RWPE1 (cell line): ENCODE results near the gene SAE1.

Experiments
- CTCF ChIA-PET: fragments of 350-600 bp; sonication (Branson Sonifier 250); formaldehyde crosslinking; extraction: SDS; loops from one replicate; lab custom pipeline; 2021; lab: Yijun Ruan, JAX
- POLR2A ChIA-PET: fragments of 400-600 bp; formaldehyde crosslinking; extraction: SDS; loops from one replicate; lab custom pipeline; 2020; ENCODE audit warnings: antibody characterized with exemption; ENCODE audit not compliant: low non-redundant PET; lab: Yijun Ruan, JAX
- DNase-seq: peaks from one replicate; pipeline ENCODE4 v3.0.0; 2012; ENCODE audit warnings: low spot score
- H3K27ac ChIP-seq: fragments of 450-650 bp; 2 replicates; pipeline ENCODE4 v1.5.1; 2017
- TF ChIP-seq, protein P1 (sequence below): fragments of 450-650 bp; conservative IDR thresholded peaks from 2 replicates; pipeline ENCODE4 v1.5.1; 2017; ENCODE audit warnings: low read depth, mild to moderate bottlenecking

SAE1 gene

DNA sequence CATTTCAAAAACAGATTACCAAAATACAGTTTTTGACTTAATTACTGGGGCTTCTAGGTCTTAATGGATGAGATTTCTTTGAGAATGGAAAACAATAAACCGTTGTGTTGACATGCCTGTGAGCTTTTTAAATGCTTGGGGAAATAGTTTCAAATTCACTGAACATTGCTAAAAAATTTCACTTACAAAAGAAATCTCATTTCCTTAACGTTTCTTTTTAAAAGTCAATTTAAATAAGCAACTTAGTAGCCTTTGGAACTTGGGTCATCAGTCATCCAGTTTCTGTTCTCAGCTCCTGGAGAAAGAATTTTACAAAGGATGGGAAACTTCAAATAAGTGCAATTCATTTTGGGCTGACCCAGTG lies 21.5 kb upstream of the SAE1 start:
- TF ChIP-seq, protein P1, sequence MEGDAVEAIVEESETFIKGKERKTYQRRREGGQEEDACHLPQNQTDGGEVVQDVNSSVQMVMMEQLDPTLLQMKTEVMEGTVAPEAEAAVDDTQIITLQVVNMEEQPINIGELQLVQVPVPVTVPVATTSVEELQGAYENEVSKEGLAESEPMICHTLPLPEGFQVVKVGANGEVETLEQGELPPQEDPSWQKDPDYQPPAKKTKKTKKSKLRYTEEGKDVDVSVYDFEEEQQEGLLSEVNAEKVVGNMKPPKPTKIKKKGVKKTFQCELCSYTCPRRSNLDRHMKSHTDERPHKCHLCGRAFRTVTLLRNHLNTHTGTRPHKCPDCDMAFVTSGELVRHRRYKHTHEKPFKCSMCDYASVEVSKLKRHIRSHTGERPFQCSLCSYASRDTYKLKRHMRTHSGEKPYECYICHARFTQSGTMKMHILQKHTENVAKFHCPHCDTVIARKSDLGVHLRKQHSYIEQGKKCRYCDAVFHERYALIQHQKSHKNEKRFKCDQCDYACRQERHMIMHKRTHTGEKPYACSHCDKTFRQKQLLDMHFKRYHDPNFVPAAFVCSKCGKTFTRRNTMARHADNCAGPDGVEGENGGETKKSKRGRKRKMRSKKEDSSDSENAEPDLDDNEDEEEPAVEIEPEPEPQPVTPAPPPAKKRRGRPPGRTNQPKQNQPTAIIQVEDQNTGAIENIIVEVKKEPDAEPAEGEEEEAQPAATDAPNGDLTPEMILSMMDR: no peak
- H3K27ac ChIP-seq: no peak overlapping the region
- CTCF ChIA-PET: interaction anchor here (0.7 kb wide), 1 partner anchor 12 kb away, joined by 3 read pairs; no protein-coding TSS in a partner anchor
- POLR2A ChIA-PET: interaction anchor here (2.7 kb wide), 1 partner anchor 13 kb away, joined by 19 read pairs; no protein-coding TSS in a partner anchor
- DNase-seq: no peak

- TF ChIP-seq, protein P1: no peak
- ChIA-PET CTCF (interaction anchor here (0.7 kb wide), 2 partner anchors 13 to 96 kb away, joined by 3 read pairs; no protein-coding TSS in a partner anchor), POLR2A (interaction anchor here (2.7 kb wide), 1 partner anchor 13 kb away, joined by 19 read pairs; no protein-coding TSS in a partner anchor)
- no peak for DNase-seq
- peak overlapping the region; percentile 65 for H3K27ac ChIP-seq
Measured at GRCh38 chr19:47109541-47110375, 20.9 kb upstream of the SAE1 start.

- TF ChIP-seq, protein P1: no peak
Measured at GRCh38 chr19:47110521-47111005, 20.1 kb upstream of the SAE1 start.

DNA sequence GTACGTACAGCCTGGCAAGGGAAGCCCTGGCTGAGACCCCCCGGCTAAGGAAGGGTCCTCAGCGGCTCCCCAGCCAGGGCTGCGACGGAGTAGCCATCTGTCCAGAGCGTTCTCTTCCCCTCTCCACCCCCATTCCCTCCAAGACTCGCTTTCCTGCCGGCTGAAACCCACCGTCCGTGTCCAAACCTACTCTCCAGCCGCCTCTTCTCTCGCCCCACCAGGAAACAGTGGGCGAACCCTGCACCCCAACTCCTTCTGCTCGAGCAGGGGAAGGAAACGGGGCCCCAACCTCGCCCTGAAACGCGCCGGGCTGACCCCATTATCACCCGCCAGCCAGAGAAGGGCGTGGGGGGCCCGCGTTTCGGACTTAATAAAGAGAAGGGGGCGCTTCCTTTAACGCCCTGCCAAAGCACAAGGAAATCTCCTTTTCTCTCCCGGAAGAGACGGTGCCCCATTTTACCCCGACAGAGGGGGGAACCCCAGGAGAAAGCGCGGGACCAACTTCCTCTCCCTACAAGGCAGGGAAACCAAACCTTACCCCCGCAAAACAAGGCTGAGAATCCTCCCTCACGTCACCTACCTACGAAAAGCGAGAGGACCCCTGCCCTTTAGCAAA lies 19.5 kb upstream of the SAE1 start:
- CTCF ChIA-PET: interaction anchor here (0.7 kb wide), 1 partner anchor 32 kb away, joined by 4 read pairs; no protein-coding TSS in a partner anchor
- POLR2A ChIA-PET: interaction anchor here (1.0 to 2.7 kb wide), 2 partner anchors 15 to 20 kb away, joined by 6 to 19 read pairs; no protein-coding TSS in a partner anchor
- no peak for DNase-seq
- H3K27ac ChIP-seq: peak overlapping the region; percentile 99
- TF ChIP-seq, protein P1: no peak

More at GRCh38 chr19:47110521-47111005, 20.1 kb upstream of the SAE1 start:
- CTCF ChIA-PET: interaction anchor here (0.7 kb wide), 2 partner anchors 31 to 97 kb away, joined by 3 to 4 read pairs; no protein-coding TSS in a partner anchor
- no peak for DNase-seq
- POLR2A ChIA-PET: interaction anchor here (2.7 kb wide), 1 partner anchor 14 kb away, joined by 19 read pairs; no protein-coding TSS in a partner anchor
- H3K27ac ChIP-seq: peak overlapping the region; percentile 99

- no peak for DNase-seq
- ChIA-PET POLR2A (interaction anchor here (1.0 kb wide), 1 partner anchor 20 kb away, joined by 6 read pairs; no protein-coding TSS in a partner anchor), CTCF (no interaction called here)
- TF ChIP-seq, protein P1: no peak
- H3K27ac ChIP-seq: peak overlapping the region; percentile 99
Measured at GRCh38 chr19:47111682-47112165, 18.9 kb upstream of the SAE1 start.
